Muscle layer of colon (tissue), 2 donors: Measurements from ENCODE around the gene PDE2A.

Experiments
- H3K27ac ChIP-seq: one replicate; pipeline ENCODE4 v1.7.0; 2013; ENCODE audit warnings: low read depth, mild to moderate bottlenecking, low read length, moderate library complexity
- H3K27me3 ChIP-seq, 2 donors: one replicate each; pipeline ENCODE4 v1.7.0; 2013; ENCODE audit warnings: low read length in 2 of 2, mild to moderate bottlenecking in 2 of 2; ENCODE audit not compliant: insufficient read depth in 2 of 2, control insufficient read depth in 1 of 2
- H3K36me3 ChIP-seq: one replicate; pipeline ENCODE4 v1.7.0; 2013; ENCODE audit warnings: mild to moderate bottlenecking, low read length; ENCODE audit not compliant: insufficient read depth
- H3K4me1 ChIP-seq: one replicate; pipeline ENCODE4 v1.7.0; 2013; ENCODE audit warnings: mild to moderate bottlenecking, low read length; ENCODE audit not compliant: insufficient read depth
- H3K4me3 ChIP-seq, 2 donors: one replicate each; pipeline ENCODE4 v1.7.0; 2013; ENCODE audit warnings: low read length in 2 of 2, low read depth in 1 of 2, mild to moderate bottlenecking in 1 of 2, moderate library complexity in 1 of 2
- H3K9ac ChIP-seq: one replicate; pipeline ENCODE4 v1.7.0; 2013; ENCODE audit warnings: low read length
- H3K9me3 ChIP-seq: one replicate; pipeline ENCODE4 v1.7.0; 2013; ENCODE audit warnings: mild to moderate bottlenecking, low read length
- donor health status: abdominal sarcoma.
- donor health status: Adenocarcinoma of cecum.

PDE2A gene

GRCh38 chr11:72591785-72592502, 82.3 kb downstream of the PDE2A start:
- Histone ChIP-seq H3K4me1 (no peaks in the 10 kb centered on the region), H3K9me3 (no peaks in the 10 kb centered on the region), H3K27ac (no peak overlapping the region), H3K4me3 (no peak overlapping the region), H3K36me3 (peaks cover 4% of the 10 kb centered on the region), H3K9ac (no peak overlapping the region), H3K27me3 (peaks cover 0 to 12% of the 10 kb centered on the region in 2 donors)

- peaks cover under 1% of the 10 kb centered on the region for H3K4me1 ChIP-seq
- H3K36me3 ChIP-seq, result peaks cover 4% of the 10 kb centered on the region
- H3K4me3 ChIP-seq, result no peak overlapping the region
- H3K27me3 ChIP-seq, result peaks cover 0 to 12% of the 10 kb centered on the region in 2 donors
- no peak overlapping the region for H3K9ac ChIP-seq
- H3K27ac ChIP-seq, result no peak overlapping the region
- no peaks in the 10 kb centered on the region for H3K9me3 ChIP-seq
These were observed 83.2 kb downstream of the PDE2A start for GRCh38 chr11:72591023-72591422.

GRCh38 chr11:72589802-72590761, 84.1 kb downstream of the PDE2A start:
- no peak overlapping the region for H3K27ac ChIP-seq
- H3K9me3 ChIP-seq, result no peaks in the 10 kb centered on the region
- H3K36me3 ChIP-seq, result peaks cover 4% of the 10 kb centered on the region
- H3K9ac ChIP-seq, result no peak overlapping the region
- H3K27me3 ChIP-seq, result peaks cover 0 to 12% of the 10 kb centered on the region in 2 donors
- H3K4me3 ChIP-seq, result no peak overlapping the region
- H3K4me1 ChIP-seq, result peaks cover 4% of the 10 kb centered on the region

- Histone ChIP-seq H3K27me3 (peaks cover 0 to 12% of the 10 kb centered on the region in 2 donors), H3K9me3 (no peaks in the 10 kb centered on the region)
These were observed 85.5 kb downstream of the PDE2A start for GRCh38 chr11:72588421-72589410.

GRCh38 chr11:72587696-72588095, 86.5 kb downstream of the PDE2A start:
- Histone ChIP-seq H3K27me3 (peaks cover 0 to 12% of the 10 kb centered on the region in 2 donors), H3K4me1 (peaks cover 4% of the 10 kb centered on the region), H3K9me3 (no peaks in the 10 kb centered on the region), H3K9ac (no peak overlapping the region), H3K4me3 (no peak overlapping the region), H3K27ac (no peak overlapping the region), H3K36me3 (peaks cover 12% of the 10 kb centered on the region)

More at GRCh38 chr11:72588421-72589410, 85.5 kb downstream of the PDE2A start:
- Histone ChIP-seq H3K9ac (no peak overlapping the region), H3K36me3 (peaks cover 4% of the 10 kb centered on the region), H3K27ac (no peak overlapping the region), H3K4me1 (peaks cover 4% of the 10 kb centered on the region), H3K4me3 (no peak overlapping the region)

GRCh38 chr11:72586321-72587090, 87.7 kb downstream of the PDE2A start:
- Histone ChIP-seq H3K9ac (no peak overlapping the region), H3K36me3 (peaks cover 23% of the 10 kb centered on the region), H3K27me3 (peaks cover 0 to 12% of the 10 kb centered on the region in 2 donors), H3K9me3 (no peaks in the 10 kb centered on the region), H3K27ac (no peak overlapping the region), H3K4me1 (peaks cover 4% of the 10 kb centered on the region), H3K4me3 (no peak overlapping the region)

- H3K36me3 ChIP-seq, result peaks cover 30% of the 10 kb centered on the region
- H3K4me1 ChIP-seq, result peaks cover 4% of the 10 kb centered on the region
- no peaks in the 10 kb centered on the region for H3K9me3 ChIP-seq
- H3K9ac ChIP-seq, result no peak overlapping the region
- no peak overlapping the region for H3K27ac ChIP-seq
- H3K27me3 ChIP-seq, result peaks cover 0 to 7% of the 10 kb centered on the region in 2 donors
- H3K4me3 ChIP-seq, result no peak overlapping the region
These were observed 88.4 kb downstream of the PDE2A start for GRCh38 chr11:72585762-72586311.

GRCh38 chr11:72584939-72585597, 89.2 kb downstream of the PDE2A start:
- no peak overlapping the region for H3K4me3 ChIP-seq
- no peaks in the 10 kb centered on the region for H3K9me3 ChIP-seq
- H3K36me3 ChIP-seq, result peaks cover 30% of the 10 kb centered on the region
- no peak overlapping the region for H3K9ac ChIP-seq
- peaks cover 4% of the 10 kb centered on the region for H3K4me1 ChIP-seq
- H3K27ac ChIP-seq, result no peak overlapping the region
- H3K27me3 ChIP-seq, result peaks cover 0 to 1% of the 10 kb centered on the region in 2 donors

GRCh38 chr11:72584293-72584938, 89.8 kb downstream of the PDE2A start:
- peaks cover 29% of the 10 kb centered on the region for H3K36me3 ChIP-seq
- no peak overlapping the region for H3K27ac ChIP-seq
- no peak overlapping the region for H3K4me3 ChIP-seq
- H3K4me1 ChIP-seq, result peaks cover 4% of the 10 kb centered on the region
- H3K27me3 ChIP-seq, result no peaks in the 10 kb centered on the region
- no peak overlapping the region for H3K9ac ChIP-seq
- H3K9me3 ChIP-seq, result no peaks in the 10 kb centered on the region
